OCI-LY3 (cell line): ENCODE data around the gene PGAP2.

Experiments used
- H2AFZ ChIP-seq: fragments of 200-600, 300-600 bp; shearing (Covaris generic); 2 replicates; pipeline ENCODE4 v1.6.0; 2014; ENCODE audit warnings: antibody characterized with exemption, low read depth, low read length
- H3K27ac ChIP-seq: fragments of 200-600, 300-600 bp; sonication (generic); 2 replicates; pipeline ENCODE4 v1.5.1; 2014; ENCODE audit warnings: mild to moderate bottlenecking, low read length, moderate library complexity, mixed read lengths
- H3K27me3 ChIP-seq: fragments of 200-600, 300-600 bp; sonication (generic); 2 replicates; pipeline ENCODE4 v1.6.1; 2014; ENCODE audit warnings: low read depth, low read length, mixed read lengths
- H3K36me3 ChIP-seq: fragments of 200-600, 300-600 bp; sonication (generic); replicated peaks from 2 replicates; pipeline ENCODE3; 2014; ENCODE audit warnings: low read depth, low read length, mixed read lengths
- H3K4me1 ChIP-seq: fragments of 300-600, 200-600 bp; sonication (generic); 2 replicates; pipeline ENCODE4 v1.6.1; 2014; ENCODE audit warnings: low read length, mixed read lengths
- H3K4me2 ChIP-seq: fragments of 200-600, 300-600 bp; sonication (generic); 2 replicates; pipeline ENCODE4 v1.6.1; 2014; ENCODE audit warnings: low read length, mixed read lengths
- H3K4me3 ChIP-seq: fragments of 300-600, 200-600 bp; sonication (generic); 2 replicates; pipeline ENCODE4 v1.5.1; 2014; ENCODE audit warnings: antibody characterized with exemption, mild to moderate bottlenecking, low read length, moderate library complexity
- H3K79me2 ChIP-seq: fragments of 300-600, 200-600 bp; shearing (Covaris generic); 2 replicates; pipeline ENCODE4 v1.6.1; 2014; ENCODE audit warnings: mild to moderate bottlenecking, low read length, mixed read lengths
- H3K9ac ChIP-seq: fragments of 300-600, 200-600 bp; shearing (Covaris generic); 2 replicates; pipeline ENCODE4 v1.6.0; 2014; ENCODE audit warnings: mild to moderate bottlenecking, low read length, moderate library complexity
- H3K9me3 ChIP-seq: fragments of 200-600, 300-600 bp; shearing (Covaris generic); 2 replicates; pipeline ENCODE4 v1.6.1; 2014; ENCODE audit warnings: low read length, mixed read lengths; ENCODE audit not compliant: insufficient read depth
- H4K20me1 ChIP-seq: fragments of 200-600, 300-600 bp; sonication (generic); 2 replicates; pipeline ENCODE4 v1.6.1; 2016; ENCODE audit warnings: low read length, mixed read lengths; ENCODE audit not compliant: insufficient read depth
- CTCF ChIP-seq: fragments of 200-600, 300-600 bp; sonication (generic); IDR thresholded peaks from 2 replicates; pipeline ENCODE4 v1.5.1; 2014; ENCODE audit warnings: antibody characterized with exemption, low read length, low read depth
- EZH2phosphoT487 ChIP-seq: fragments of 200-600 bp; shearing (Covaris generic); IDR thresholded peaks from 2 replicates; pipeline ENCODE4 v1.6.1; 2018; ENCODE audit warnings: antibody characterized with exemption, mixed run types, low read depth

PGAP2 gene

GRCh38 chr11:3825473-3826154, 17.3 kb downstream of the PGAP2 start:
- Histone ChIP-seq H3K9ac (no peak overlapping the region), H3K27me3 (no peaks in the 10 kb centered on the region), H2AFZ (no peak overlapping the region), H3K36me3 (peaks cover 37% of the 10 kb centered on the region), H3K4me3 (no peak overlapping the region), H3K9me3 (no peaks in the 10 kb centered on the region), H4K20me1 (peaks cover 15% of the 10 kb centered on the region; the same call in 1 of the 2 replicates), H3K79me2 (peaks cover 27% of the 10 kb centered on the region), H3K4me2 (no peak overlapping the region), H3K4me1 (no peaks in the 10 kb centered on the region), H3K27ac (no peak overlapping the region)
- TF ChIP-seq CTCF: no peak
- no peak for TF ChIP-seq EZH2phosphoT487

DNA sequence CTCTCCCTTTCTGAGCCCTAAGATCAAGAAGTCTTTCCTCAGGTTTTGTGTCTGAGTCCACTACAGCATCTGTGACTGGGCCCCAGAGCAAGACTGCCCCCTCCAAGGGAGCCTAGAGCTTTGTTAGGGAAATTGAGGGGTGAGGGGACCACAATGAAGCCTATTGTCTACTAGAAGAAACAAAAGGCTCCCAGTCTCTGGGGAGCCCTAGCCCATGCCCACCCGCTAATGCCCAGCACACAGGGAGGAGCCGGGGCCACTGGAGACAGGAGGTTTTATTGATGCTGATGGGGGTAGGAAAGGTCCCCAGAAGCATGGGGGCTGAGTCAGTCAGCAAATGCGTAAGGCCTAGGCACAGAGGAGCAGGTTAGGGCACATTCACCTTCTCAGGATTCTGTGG, 18.4 kb downstream of the PGAP2 start:
- Histone ChIP-seq H3K4me2 (no peak overlapping the region), H3K79me2 (peaks cover 29% of the 10 kb centered on the region), H3K4me3 (no peak overlapping the region), H3K27me3 (no peaks in the 10 kb centered on the region), H2AFZ (no peak overlapping the region), H3K27ac (no peak overlapping the region), H4K20me1 (peaks cover 26% of the 10 kb centered on the region), H3K9ac (no peak overlapping the region), H3K36me3 (peaks cover 41% of the 10 kb centered on the region), H3K9me3 (no peaks in the 10 kb centered on the region), H3K4me1 (no peaks in the 10 kb centered on the region)
- TF ChIP-seq EZH2phosphoT487 (no peak), CTCF (no peak)

DNA sequence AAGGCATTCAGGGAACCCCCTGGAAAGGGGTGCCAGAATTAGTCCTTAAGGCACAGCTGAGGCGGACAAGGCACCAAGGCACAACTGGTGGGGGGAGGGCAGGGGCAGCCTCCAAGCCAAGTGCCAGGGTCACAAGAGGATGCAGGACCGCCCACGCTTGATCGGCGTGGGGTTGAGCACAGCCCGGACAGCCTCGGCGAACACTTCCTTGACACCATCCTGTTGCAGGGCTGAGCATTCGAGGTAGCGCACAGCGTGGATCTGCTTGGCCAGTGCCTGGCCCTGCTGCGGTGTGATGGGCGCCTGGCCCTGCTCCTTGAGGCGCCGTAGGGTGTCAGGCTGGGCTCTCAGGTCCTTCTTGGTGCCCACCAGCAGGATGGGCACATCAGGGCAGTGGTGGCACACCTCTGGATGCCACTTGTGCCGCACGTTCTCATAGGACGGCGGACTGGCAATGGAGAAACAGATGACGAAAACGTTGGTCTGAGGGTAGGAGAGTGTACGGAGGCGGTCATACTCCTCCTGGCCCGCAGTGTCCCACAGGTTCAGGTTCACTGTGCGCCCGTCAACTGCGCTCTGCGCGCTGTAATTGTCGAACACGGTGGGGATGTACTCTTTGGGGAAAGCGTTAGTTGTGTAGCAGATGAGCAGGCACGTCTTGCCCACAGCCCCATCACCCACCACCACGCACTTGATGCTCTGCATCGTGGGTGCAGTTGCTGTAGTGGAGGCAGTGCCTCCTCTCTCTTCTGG, 19.2 kb downstream of the PGAP2 start:
- Histone ChIP-seq H3K36me3 (peaks cover 49% of the 10 kb centered on the region), H3K4me3 (no peak overlapping the region), H3K79me2 (peaks cover 37% of the 10 kb centered on the region), H2AFZ (no peak overlapping the region), H3K27me3 (no peaks in the 10 kb centered on the region), H3K4me1 (no peaks in the 10 kb centered on the region), H3K9ac (no peak overlapping the region), H3K4me2 (no peak overlapping the region), H4K20me1 (peaks cover 35% of the 10 kb centered on the region), H3K9me3 (no peaks in the 10 kb centered on the region), H3K27ac (no peak overlapping the region)
- no peak for TF ChIP-seq EZH2phosphoT487
- no peak for TF ChIP-seq CTCF

- H3K4me2 ChIP-seq: no peak overlapping the region
- peaks cover 62% of the 10 kb centered on the region for H3K79me2 ChIP-seq
- H2AFZ ChIP-seq: no peak overlapping the region
- no peak overlapping the region for H3K9ac ChIP-seq
- peaks cover 60% of the 10 kb centered on the region for H4K20me1 ChIP-seq
- H3K9me3 ChIP-seq: no peaks in the 10 kb centered on the region
- peaks cover 64% of the 10 kb centered on the region for H3K36me3 ChIP-seq
- TF ChIP-seq CTCF: no peak
- no peak for TF ChIP-seq EZH2phosphoT487
- H3K27me3 ChIP-seq: no peaks in the 10 kb centered on the region
- no peak overlapping the region for H3K27ac ChIP-seq
- H3K4me1 ChIP-seq: peaks cover 3% of the 10 kb centered on the region; the same call in 1 of the 2 replicates
- no peak overlapping the region for H3K4me3 ChIP-seq
Observed at GRCh38 chr11:3830088-3830487, 21.7 kb downstream of the PGAP2 start.
